Brain microvascular endothelial cell (primary cell): ENCODE results near the gene CPT2.

Experiments
- DNase-seq: peaks from one replicate; pipeline ENCODE4 v3.0.0-alpha.2; 2020
- H3K27ac ChIP-seq: fragments of 250-450 bp; sonication (Bioruptor Pico); 2 replicates; pipeline ENCODE4 v1.5.1; 2020; ENCODE audit warnings: mild to moderate bottlenecking, moderate library complexity
- H3K27me3 ChIP-seq: fragments of 250-450 bp; sonication (Bioruptor Pico); replicated peaks from 2 replicates; pipeline ENCODE4 v1.5.1; 2020; ENCODE audit warnings: mild to moderate bottlenecking
- H3K36me3 ChIP-seq: fragments of 250-450 bp; sonication (Bioruptor Pico); replicated peaks from 2 replicates; pipeline ENCODE4 v1.5.1; 2020; ENCODE audit warnings: mild to moderate bottlenecking
- H3K4me3 ChIP-seq: 2 replicates; pipeline ENCODE4 v1.5.1; 2011; ENCODE audit warnings: low read depth, mild to moderate bottlenecking, control low read depth, low read length, moderate library complexity
- CTCF ChIP-seq: IDR thresholded peaks from 2 replicates; pipeline ENCODE4 v1.5.1; 2011; ENCODE audit warnings: low read depth, mild to moderate bottlenecking, moderate library complexity, low read length, control low read depth, inconsistent platforms; ENCODE audit errors: missing control alignments
- in situ Hi-C: cut with HindIII; loops from 2 replicates; pipeline ENCODE4 v1.10.0; 2017; ENCODE audit warnings: low sequenced_read_pairs, low pct_ligation_motif_present

Gene CPT2

GRCh38 chr1:53163291-53163768 is 33.3 kb upstream of the CPT2 start:
- no peak overlapping the region for H3K4me3 ChIP-seq
- no peaks in the 10 kb centered on the region for H3K27me3 ChIP-seq
- TF ChIP-seq CTCF, result no peak
- no peaks in the 10 kb centered on the region for H3K36me3 ChIP-seq
- no peak overlapping the region for H3K27ac ChIP-seq
- DNase-seq, result no peak
- in situ Hi-C loops, result no loop called here

- no peak overlapping the region for H3K27ac ChIP-seq
- no peaks in the 10 kb centered on the region for H3K36me3 ChIP-seq
- no peaks in the 10 kb centered on the region for H3K27me3 ChIP-seq
- no peak for TF ChIP-seq CTCF
- no peak overlapping the region for H3K4me3 ChIP-seq
- no peak for DNase-seq
- in situ Hi-C loops, result no loop called here
Observed at GRCh38 chr1:53165408-53165961, 31.1 kb upstream of the CPT2 start.

GRCh38 chr1:53166366-53166765 is 30.3 kb upstream of the CPT2 start:
- Histone ChIP-seq H3K27ac (no peak overlapping the region), H3K4me3 (no peak overlapping the region), H3K36me3 (no peaks in the 10 kb centered on the region), H3K27me3 (no peaks in the 10 kb centered on the region)
- in situ Hi-C loops, result no loop called here
- DNase-seq, result no peak
- no peak for TF ChIP-seq CTCF

GRCh38 chr1:53166912-53167311 is 29.7 kb upstream of the CPT2 start:
- H3K27me3 ChIP-seq, result no peaks in the 10 kb centered on the region
- no peak overlapping the region for H3K4me3 ChIP-seq
- TF ChIP-seq CTCF, result no peak
- H3K27ac ChIP-seq, result no peak overlapping the region
- DNase-seq, result no peak
- H3K36me3 ChIP-seq, result no peaks in the 10 kb centered on the region
- in situ Hi-C loops, result no loop called here

- TF ChIP-seq CTCF, result peak; percentile 40
- no peak overlapping the region for H3K27ac ChIP-seq
- no peak for DNase-seq
- no peaks in the 10 kb centered on the region for H3K27me3 ChIP-seq
- H3K36me3 ChIP-seq, result no peaks in the 10 kb centered on the region
- no peak overlapping the region for H3K4me3 ChIP-seq
- in situ Hi-C loops, result no loop called here
Observed at GRCh38 chr1:53172426-53173128, 24.0 kb upstream of the CPT2 start.
